Skeletal muscle tissue (tissue), 4 donors: ENCODE measurements around the gene ANXA3. TPM values are rescaled to one million over a fixed set of nuclear protein-coding genes. Genes with fewer than 3 reads are reported as not detected.
"Not testable (repeated sequence)": the region's sequence is repeated elsewhere in the genome, so short reads cannot be mapped to it uniquely, and the experiment has no call there.

Experiments used
- H3K27ac ChIP-seq: one replicate; pipeline ENCODE4 v1.7.0; 2013; ENCODE audit warnings: mild to moderate bottlenecking, low read depth, low read length, inconsistent platforms
- H3K27me3 ChIP-seq, 3 donors: one replicate each; pipeline ENCODE4 v1.7.0; 2013; ENCODE audit warnings: low read length in 3 of 3; ENCODE audit not compliant: control insufficient read depth in 3 of 3, insufficient read depth in 3 of 3
- H3K36me3 ChIP-seq, 3 donors: one replicate each; pipeline ENCODE4 v1.7.0; 2013; ENCODE audit warnings: low read length in 3 of 3; ENCODE audit not compliant: control insufficient read depth in 3 of 3, insufficient read depth in 3 of 3
- H3K4me1 ChIP-seq, 3 donors: one replicate each; pipeline ENCODE4 v1.7.0; 2013; ENCODE audit warnings: low read length in 3 of 3, mild to moderate bottlenecking in 3 of 3; ENCODE audit not compliant: control insufficient read depth in 3 of 3, insufficient read depth in 3 of 3
- H3K4me3 ChIP-seq, 3 donors: one replicate each; pipeline ENCODE4 v1.7.0; 2013; ENCODE audit warnings: low read length in 3 of 3
- H3K9ac ChIP-seq, 3 donors: one replicate each; pipeline ENCODE4 v1.7.0; 2013; ENCODE audit warnings: low read length in 3 of 3, mild to moderate bottlenecking in 3 of 3, moderate library complexity in 2 of 3, low read depth in 1 of 3
- H3K9me3 ChIP-seq, 3 donors: one replicate each; pipeline ENCODE4 v1.7.0; 2013; ENCODE audit warnings: low read length in 3 of 3; ENCODE audit not compliant: control insufficient read depth in 3 of 3
- total RNA-seq: library from RNA; depleted of rRNA; stranded (reverse); fragments of >200 nt; gene quantifications from one replicate; pipeline ENCODE4 v1.2.3, GENCODE V29; 2014
- donor health status: Osteomylitis.

Gene ANXA3
- total RNA-seq, 1 donor from 2014 or later: 14.6 TPM

DNA sequence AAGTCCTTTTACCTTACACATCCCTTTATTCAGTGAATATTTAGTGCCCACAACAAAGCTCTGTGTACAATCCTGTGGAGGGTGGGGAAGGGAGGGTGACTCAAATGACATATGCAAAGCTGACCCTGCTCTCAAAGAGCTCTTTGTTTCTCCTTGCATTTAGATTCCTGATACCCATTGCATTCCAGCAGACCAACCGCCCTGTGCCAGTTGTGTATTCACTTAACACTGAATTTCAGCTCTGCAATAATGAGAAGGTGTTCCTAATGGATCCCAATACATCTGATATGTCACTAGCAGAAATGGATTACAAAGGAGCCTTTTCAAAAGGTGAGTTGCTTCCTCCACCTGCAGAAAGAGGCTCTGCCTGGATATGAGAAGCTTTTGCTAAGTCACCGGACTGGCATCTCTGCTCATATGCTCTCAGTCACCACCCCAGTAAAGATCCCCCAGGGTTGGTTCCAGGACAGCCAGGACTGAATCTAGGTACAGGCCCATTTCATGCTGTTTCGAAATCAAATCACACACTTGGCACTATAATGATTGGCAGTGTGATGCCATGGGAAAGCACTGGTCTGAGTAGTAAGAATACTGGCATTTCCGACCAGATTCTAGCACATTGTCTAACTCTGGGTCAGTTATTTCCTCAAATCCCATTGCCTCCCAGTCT, 17.1 kb upstream of the ANXA3 start:
- no peak overlapping the region for H3K9ac ChIP-seq
- no peaks in the 10 kb centered on the region for H3K4me1 ChIP-seq
- no peaks in the 10 kb centered on the region for H3K27me3 ChIP-seq
- no peak overlapping the region for H3K27ac ChIP-seq
- H3K36me3 ChIP-seq: peaks cover 0 to 6% (median 4%) of the 10 kb centered on the region in 3 donors
- H3K9me3 ChIP-seq: no peaks in the 10 kb centered on the region
- H3K4me3 ChIP-seq: no peak overlapping the region

DNA sequence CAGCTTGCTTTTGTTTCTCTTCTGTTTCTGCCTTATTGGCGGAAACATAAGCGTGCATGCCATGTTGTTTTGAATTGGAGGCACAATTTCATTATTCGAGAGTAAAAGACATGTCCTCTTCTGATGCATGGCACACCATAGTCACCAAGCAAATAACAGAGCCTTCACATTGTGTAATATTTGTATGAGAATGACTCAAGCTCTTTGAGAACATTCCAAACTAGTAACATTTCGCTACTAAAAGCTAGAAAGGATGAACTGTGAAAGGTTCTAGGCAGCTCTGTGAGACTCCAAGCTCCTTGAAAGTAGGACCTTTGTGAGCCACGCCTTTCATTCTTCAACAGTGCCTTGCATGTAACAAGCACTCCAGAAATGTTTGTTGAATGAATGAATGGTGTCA, 9.2 kb upstream of the ANXA3 start:
- peaks cover 0 to 3% (median 0%) of the 10 kb centered on the region in 3 donors for H3K4me1 ChIP-seq
- peaks cover 0 to 6% (median 0%) of the 10 kb centered on the region in 3 donors for H3K36me3 ChIP-seq
- H3K4me3 ChIP-seq: no peak overlapping the region
- H3K27ac ChIP-seq: no peak overlapping the region
- H3K27me3 ChIP-seq: no peaks in the 10 kb centered on the region
- no peak overlapping the region for H3K9ac ChIP-seq
- no peaks in the 10 kb centered on the region for H3K9me3 ChIP-seq

DNA sequence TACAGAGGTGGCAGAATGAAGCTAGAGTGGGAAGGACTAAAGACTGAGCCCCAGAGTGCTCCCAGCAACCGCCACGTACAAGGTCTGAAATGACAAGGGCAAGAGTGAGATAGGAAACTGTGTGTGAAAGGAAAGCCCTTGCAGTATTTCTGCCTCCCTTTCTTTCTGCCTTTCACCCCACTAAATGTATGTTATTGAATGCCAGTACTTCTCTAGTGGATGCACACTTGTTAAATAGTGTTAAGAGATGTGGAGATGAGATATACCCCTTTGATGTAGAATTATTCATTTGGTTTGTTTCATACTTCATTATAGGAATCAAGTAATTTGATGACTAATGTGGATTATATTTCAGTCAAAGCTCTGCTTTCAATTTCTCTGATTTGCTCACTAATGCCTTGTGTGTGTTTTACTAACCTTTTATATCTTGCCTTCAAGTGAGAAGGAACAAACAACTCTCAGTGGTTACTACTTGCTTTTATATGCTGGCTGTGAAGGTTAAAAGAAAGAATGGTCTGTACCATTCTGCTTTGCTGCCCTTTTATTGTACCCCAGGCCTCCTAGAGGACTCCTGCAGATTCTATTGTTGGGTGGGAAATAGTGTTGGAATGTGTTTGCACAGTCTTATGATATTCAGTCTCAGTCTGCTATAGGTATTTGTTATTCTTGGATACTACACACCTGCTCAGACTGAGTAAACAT, 8.0 kb upstream of the ANXA3 start:
- H3K9ac ChIP-seq: no peak overlapping the region
- no peaks in the 10 kb centered on the region for H3K9me3 ChIP-seq
- H3K36me3 ChIP-seq: peaks cover 0 to 6% (median 0%) of the 10 kb centered on the region in 3 donors
- H3K4me1 ChIP-seq: peaks cover 0 to 3% (median 0%) of the 10 kb centered on the region in 3 donors
- H3K27ac ChIP-seq: no peak overlapping the region
- no peak overlapping the region for H3K4me3 ChIP-seq
- H3K27me3 ChIP-seq: no peaks in the 10 kb centered on the region

DNA sequence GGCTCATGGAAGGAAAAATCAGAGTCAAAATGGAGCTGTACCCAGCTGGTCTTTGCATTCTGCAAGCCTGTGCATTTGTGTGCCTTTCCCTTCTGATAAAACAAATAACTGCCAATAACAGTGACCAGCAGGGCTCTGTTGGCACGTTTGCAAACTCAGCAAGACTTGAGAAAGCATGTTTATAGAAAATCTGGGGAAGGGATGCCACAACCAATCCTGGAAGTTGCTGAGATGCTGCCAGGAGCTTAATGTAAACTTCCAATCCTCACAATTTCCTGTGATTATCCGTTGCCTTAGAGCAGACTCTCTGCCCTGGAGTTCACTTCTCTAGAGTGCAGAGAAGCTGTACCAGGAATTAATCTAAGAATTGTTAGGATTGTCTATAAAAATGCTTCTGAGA, 6.9 kb upstream of the ANXA3 start:
- no peak overlapping the region for H3K9ac ChIP-seq
- peaks cover 0 to 6% (median 0%) of the 10 kb centered on the region in 3 donors for H3K36me3 ChIP-seq
- H3K27ac ChIP-seq: no peak overlapping the region
- H3K4me3 ChIP-seq: no peak overlapping the region
- no peaks in the 10 kb centered on the region for H3K9me3 ChIP-seq
- no peaks in the 10 kb centered on the region for H3K27me3 ChIP-seq
- peaks cover 0 to 3% (median 0%) of the 10 kb centered on the region in 3 donors for H3K4me1 ChIP-seq

DNA sequence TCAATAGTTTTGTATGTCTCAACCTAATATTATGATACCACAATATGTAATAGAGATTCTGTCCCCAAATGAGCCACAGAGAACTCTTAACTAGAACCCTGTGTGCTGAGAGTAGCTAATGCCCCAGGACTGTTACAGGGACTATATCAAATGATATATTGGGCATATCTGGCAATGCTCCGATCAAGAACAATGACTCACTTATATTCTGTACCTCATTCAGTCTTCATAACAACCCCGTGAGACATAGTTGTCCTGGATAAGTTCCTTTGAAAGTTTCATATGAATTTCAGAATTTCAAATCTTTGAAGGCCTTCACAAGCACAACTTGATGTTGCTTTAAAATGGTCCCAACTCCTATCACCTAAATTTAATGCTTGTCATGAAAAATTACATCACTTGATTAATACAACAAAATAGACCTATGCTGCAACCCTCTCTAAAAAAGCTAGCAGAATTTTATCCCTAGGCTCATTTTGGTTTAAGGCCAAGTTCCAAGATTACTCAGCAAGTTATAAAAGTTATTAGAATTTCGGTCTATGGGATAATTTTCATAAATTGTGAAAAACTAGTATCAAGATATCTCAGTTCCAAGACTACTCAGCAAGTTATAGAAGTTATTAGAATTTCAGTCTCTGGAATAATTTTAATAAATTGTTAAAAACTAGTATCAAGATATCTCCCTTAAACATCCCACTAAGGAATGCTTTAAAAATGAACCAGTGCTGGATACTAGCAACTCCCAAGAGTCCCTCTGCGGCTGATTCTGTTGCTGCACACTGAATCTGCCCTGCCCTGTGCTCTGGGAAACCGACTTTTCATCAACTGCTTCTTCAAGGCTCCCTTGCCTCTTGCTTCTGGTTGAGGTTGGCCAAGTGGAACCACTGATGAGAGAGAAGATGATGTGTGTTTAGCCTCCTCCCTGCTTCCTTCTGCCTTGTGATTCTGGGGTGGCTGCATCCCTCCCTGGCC, 6.0 kb upstream of the ANXA3 start:
- Histone ChIP-seq H3K4me3 (no peak overlapping the region), H3K9me3 (no peaks in the 10 kb centered on the region), H3K9ac (no peak overlapping the region), H3K4me1 (peaks cover 0 to 3% (median 0%) of the 10 kb centered on the region in 3 donors), H3K36me3 (peaks cover 0 to 3% (median 0%) of the 10 kb centered on the region in 3 donors), H3K27me3 (peaks cover 0 to 3% (median 0%) of the 10 kb centered on the region in 3 donors), H3K27ac (no peak overlapping the region)

DNA sequence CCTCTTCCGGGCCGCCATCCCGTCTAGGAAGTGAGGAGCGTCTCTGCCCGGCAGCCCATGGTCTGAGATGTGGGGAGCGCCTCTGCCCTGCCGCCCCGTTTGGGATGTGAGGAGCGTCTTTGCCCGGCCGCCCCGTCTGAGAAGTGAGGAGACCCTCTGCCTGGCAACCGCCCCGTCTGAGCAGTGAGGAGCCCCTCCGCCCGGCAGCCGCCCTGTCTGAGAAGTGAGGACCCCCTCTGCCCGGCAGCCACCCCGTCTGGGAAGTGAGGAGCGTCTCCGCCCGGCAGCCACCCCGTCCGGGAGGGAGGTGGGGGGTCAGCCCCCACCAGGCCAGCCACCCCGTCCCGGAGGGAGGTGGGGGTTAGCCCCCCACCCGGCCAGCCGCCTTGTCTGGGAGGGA, 3.7 kb upstream of the ANXA3 start:
- H3K36me3 ChIP-seq, H3K9ac ChIP-seq, H3K4me3 ChIP-seq, H3K9me3 ChIP-seq, H3K27ac ChIP-seq: not testable (repeated sequence)
- Histone ChIP-seq H3K27me3 (peaks cover 6 to 14% (median 9%) of the 10 kb centered on the region in 3 donors), H3K4me1 (peaks cover 0 to 13% (median 6%) of the 10 kb centered on the region in 3 donors)

DNA sequence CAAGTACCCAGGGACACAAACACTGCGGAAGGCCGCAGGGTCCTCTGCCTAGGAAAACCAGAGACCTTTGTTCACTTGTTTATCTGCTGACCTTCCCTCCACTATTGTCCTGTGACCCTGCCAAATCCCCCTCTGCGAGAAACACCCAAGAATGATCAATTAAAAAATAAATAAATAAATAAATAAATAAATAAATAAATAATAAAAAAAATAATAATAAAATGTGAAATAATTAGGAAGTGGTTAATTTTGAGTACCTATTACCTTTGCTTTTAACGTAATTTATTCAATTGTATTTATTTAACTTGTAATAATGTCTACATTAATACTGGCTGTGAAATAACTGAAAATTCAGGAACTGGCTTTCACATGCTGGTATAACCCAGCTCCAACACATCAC, 2.7 kb upstream of the ANXA3 start:
- H3K9me3 ChIP-seq, H3K27ac ChIP-seq, H3K4me3 ChIP-seq, H3K9ac ChIP-seq, H3K36me3 ChIP-seq: not testable (repeated sequence)
- peaks cover 0 to 13% (median 6%) of the 10 kb centered on the region in 3 donors for H3K4me1 ChIP-seq
- peaks cover 6 to 14% (median 9%) of the 10 kb centered on the region in 3 donors for H3K27me3 ChIP-seq

DNA sequence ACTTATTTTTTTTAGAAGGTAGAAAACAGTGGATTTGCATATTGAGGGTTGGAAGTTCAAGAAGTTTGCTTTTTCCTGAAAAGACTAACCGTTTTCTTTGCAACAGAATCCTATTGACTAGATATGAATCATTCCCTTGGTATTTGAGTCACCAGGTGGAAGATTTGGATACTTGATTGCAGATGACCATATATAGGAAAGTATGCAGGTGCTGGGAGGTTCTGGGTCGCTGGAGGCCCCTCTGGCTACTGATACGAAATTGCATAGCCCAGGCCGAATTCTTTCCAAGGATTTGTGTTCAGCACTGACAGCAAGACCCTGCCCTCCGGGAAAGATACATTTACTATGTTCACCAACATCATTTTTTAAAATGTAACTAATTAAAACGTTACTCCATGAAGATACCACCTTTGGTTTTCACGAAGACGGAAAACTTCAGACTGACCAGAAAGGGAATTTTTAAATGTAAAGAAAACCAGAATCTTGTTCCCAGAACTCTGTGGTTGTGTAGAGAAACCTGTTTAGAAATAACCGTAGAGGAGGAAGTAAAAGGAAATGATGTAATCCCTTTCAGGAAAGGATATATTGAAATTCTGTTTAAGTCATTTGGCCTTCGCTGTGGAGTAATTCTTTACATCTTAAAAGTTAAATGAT, 946 bp downstream of the ANXA3 start:
- no peaks in the 10 kb centered on the region for H3K9me3 ChIP-seq
- peaks cover 0 to 10% (median 6%) of the 10 kb centered on the region in 3 donors for H3K4me1 ChIP-seq
- H3K9ac ChIP-seq: peak overlapping the region in 1 of 3 donors; percentile 79
- no peak overlapping the region for H3K27ac ChIP-seq
- H3K36me3 ChIP-seq: no peaks in the 10 kb centered on the region
- peak overlapping the region in 2 of 3 donors; percentile 75 for H3K4me3 ChIP-seq
- H3K27me3 ChIP-seq: peaks cover 6 to 14% (median 9%) of the 10 kb centered on the region in 3 donors

DNA sequence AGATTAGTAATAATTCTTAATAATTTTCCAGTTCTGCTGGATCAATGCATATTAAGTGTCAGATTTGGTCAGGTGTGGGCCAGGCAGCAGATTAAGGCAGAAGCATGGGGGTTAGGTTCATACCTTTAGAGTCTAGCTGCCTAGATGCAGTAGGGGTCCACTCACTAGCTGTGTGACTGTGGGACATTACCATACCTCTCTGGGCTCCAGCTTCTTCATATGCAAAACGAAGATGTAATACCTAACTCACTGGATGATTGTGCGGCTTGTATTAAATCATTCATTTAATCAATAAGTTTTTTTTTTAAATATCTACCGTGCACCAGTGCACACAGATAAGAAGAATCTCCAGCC, 1.4 kb downstream of the ANXA3 start:
- H3K9ac ChIP-seq: no peak overlapping the region
- peaks cover 6 to 14% (median 9%) of the 10 kb centered on the region in 3 donors for H3K27me3 ChIP-seq
- H3K36me3 ChIP-seq: no peaks in the 10 kb centered on the region
- H3K4me1 ChIP-seq: peaks cover 0 to 10% (median 6%) of the 10 kb centered on the region in 3 donors
- no peaks in the 10 kb centered on the region for H3K9me3 ChIP-seq
- peak overlapping the region in 1 of 3 donors; percentile 52 for H3K4me3 ChIP-seq
- H3K27ac ChIP-seq: no peak overlapping the region
